Lower leg skin (tissue), 4 donors: ENCODE results near the gene C19orf67. TPM values are rescaled to one million over a fixed set of nuclear protein-coding genes. Genes with fewer than 3 reads are reported as not detected.
A peak's percentile ranks its signal among the peaks of the same experiment; 100 is the strongest.

Experiments
- DNase-seq, 2 donors: peaks; one replicate each; pipeline ENCODE4 v3.0.0-alpha.2; 2019; ENCODE audit warnings: low spot score in 2 of 2
- H3K4me3 ChIP-seq: fragments of 200-600 bp; sonication (generic); 2 replicates; pipeline ENCODE4 v1.5.1; 2017; ENCODE audit warnings: mild to moderate bottlenecking, low read depth; ENCODE audit not compliant: poor library complexity, severe bottlenecking
- CTCF ChIP-seq, 3 donors: fragments of 450-650 bp; IDR thresholded peaks; one replicate each; pipeline ENCODE4 v1.5.1; 2016; ENCODE audit warnings: antibody characterized with exemption in 3 of 3, mild to moderate bottlenecking in 3 of 3, moderate library complexity in 2 of 3
- POLR2A ChIP-seq, 2 donors: fragments of 450-650 bp; IDR thresholded peaks; one replicate each; pipeline ENCODE4 v1.6.1; 2016 to 2017; ENCODE audit warnings: antibody characterized with exemption in 2 of 2, mild to moderate bottlenecking in 1 of 2, moderate library complexity in 1 of 2
- WGBS, 2 donors: methylation state at CpG; one replicate each; pipeline ENCODE4 v1.1.5; 2018; 5-methylcytosine and 5-hydroxymethylcytosine counted together
- intact Hi-C: fragments of 100-400 bp; cut with DNase I; formaldehyde crosslinking; loops from one replicate; pipeline ENCODE4 v1.15.0; 2023; ENCODE audit warnings: low total_unique reads
- total RNA-seq, 4 donors: library from RNA; depleted of rRNA; stranded (reverse); fragments of >200 nt; gene quantifications; one replicate each; pipeline ENCODE4 v1.1.0, GENCODE V29; 2016

C19orf67 gene
- total RNA-seq, 4 donors from 2014 or later, result not detected

- no peak for DNase-seq
- no peak for TF ChIP-seq CTCF (IDR thresholded peaks at IDR 0.05)
- TF ChIP-seq POLR2A (IDR thresholded peaks at IDR 0.05), result no peak
- intact Hi-C loops, result no loop called here
- peak overlapping the region; percentile 95 for H3K4me3 ChIP-seq
- 5 to 8% methylated on average over 6 of the region's 6 CpGs for WGBS, 2 donors
Observed at GRCh38 chr19:14116525-14116917, 30.9 kb upstream of the C19orf67 start.

- no peak for TF ChIP-seq CTCF (IDR thresholded peaks at IDR 0.05)
- no peak for TF ChIP-seq POLR2A (IDR thresholded peaks at IDR 0.05)
- intact Hi-C loops, result no loop called here
- H3K4me3 ChIP-seq, result no peak overlapping the region
- WGBS, 2 donors, result 79 to 84% methylated on average over 5 of the region's 5 CpGs
- DNase-seq, result no peak
Observed at GRCh38 chr19:14115756-14116155, 30.2 kb upstream of the C19orf67 start.

- H3K4me3 ChIP-seq, result no peak overlapping the region
- TF ChIP-seq CTCF (IDR thresholded peaks at IDR 0.05) (no peak), POLR2A (IDR thresholded peaks at IDR 0.05) (no peak)
- peak in 1 of 2 donors; percentile 89 for DNase-seq
- 53 to 54% methylated on average over 9 of the region's 9 CpGs for WGBS, 2 donors
- intact Hi-C loops, result no loop called here
Observed at GRCh38 chr19:14114854-14115253, 29.3 kb upstream of the C19orf67 start.

- TF ChIP-seq CTCF (IDR thresholded peaks at IDR 0.05), result no peak
- TF ChIP-seq POLR2A (IDR thresholded peaks at IDR 0.05), result no peak
- no peak for DNase-seq
- no peak overlapping the region for H3K4me3 ChIP-seq
- intact Hi-C loops, result no loop called here
- 87 to 90% methylated on average over 7 of the region's 7 CpGs for WGBS, 2 donors
Observed at GRCh38 chr19:14114439-14114838, 28.9 kb upstream of the C19orf67 start.

GRCh38 chr19:14113762-14114414 is 28.3 kb upstream of the C19orf67 start:
- no peak for DNase-seq
- no peak overlapping the region for H3K4me3 ChIP-seq
- WGBS, 2 donors, result 80 to 82% methylated on average over 17 to 18 of the region's 18 CpGs
- intact Hi-C loops, result no loop called here
- TF ChIP-seq POLR2A (IDR thresholded peaks at IDR 0.05) (no peak), CTCF (IDR thresholded peaks at IDR 0.05) (no peak)
